HepG2 (cell line): ENCODE results near the gene INSR. TPM values are rescaled to one million over a fixed set of nuclear protein-coding genes. Genes with fewer than 3 reads are reported as not detected.
"Not testable (repeated sequence)": the region's sequence is repeated elsewhere in the genome, so short reads cannot be mapped to it uniquely, and the experiment has no call there.

Source experiments
- ATAC-seq: fragments of 200-7000 bp; cut with Tn5 transposase; 3 replicates; pipeline ENCODE4 v1.9.1; 2020; ENCODE audit warnings: mild to moderate bottlenecking, moderate library complexity
- BruUV-seq: library from RNA; stranded (reverse); fragments of 400-500 nt; replicated peaks from 2 replicates; lab custom pipeline; 2021; lab: Mats Ljungman, UMichigan
- CTCF ChIA-PET: fragments of 300-600 bp; formaldehyde crosslinking; extraction: SDS; loops from one replicate; lab custom pipeline; 2021; ENCODE audit warnings: low total read pairs, inconsistent platforms, low intra/inter-chr PET ratio; lab: Yijun Ruan, JAX
- POLR2A ChIA-PET: fragments of 350-600 bp; sonication (Branson Sonifier 250); formaldehyde crosslinking; loops from one replicate; lab custom pipeline; 2020; ENCODE audit warnings: antibody characterized with exemption, inconsistent platforms; lab: Yijun Ruan, JAX
- DNase-seq: peaks from one replicate; pipeline ENCODE4 v3.0.0-alpha.2; 2015; ENCODE audit warnings: low spot score
- FAIRE-seq: peaks from 3 replicates; lab custom pipeline; 2011; peaks lifted over from hg19 to GRCh38; lab: Jason Lieb, UNC
- H2AFZ ChIP-seq: one replicate; pipeline ENCODE4 v1.6.1; 2011; ENCODE audit warnings: low read length, inconsistent platforms
- H3K27ac ChIP-seq: fragments of 300-600 bp; 3 replicates; pipeline ENCODE4 v1.8.0; 2011; ENCODE audit warnings: mixed run types, mild to moderate bottlenecking, mixed read lengths, low read length, inconsistent platforms; ENCODE audit not compliant: insufficient read depth; ENCODE audit errors: extremely low read length
- H3K27me3 ChIP-seq, 2 experiments: fragments of 200-600 bp in 1 of 2; 2 replicates in 1 of 2; 3 replicates in 1 of 2; pipeline versions ENCODE4 v1.6.0 to v1.8.0; 2011; ENCODE audit warnings: low read length in 2 of 2, mild to moderate bottlenecking in 2 of 2, moderate library complexity in 2 of 2, inconsistent platforms in 1 of 2; ENCODE audit not compliant: insufficient read depth in 2 of 2, control insufficient read depth in 1 of 2
- H3K36me3 ChIP-seq, 2 experiments: fragments of 200-600 bp in 1 of 2; replicated peaks in 1 of 2; 2 replicates in 1 of 2; 3 replicates in 1 of 2; pipeline versions ENCODE4 v1.5.1 to v1.8.0; 2011; ENCODE audit warnings: low read length in 2 of 2, inconsistent platforms in 1 of 2; ENCODE audit not compliant: insufficient read depth in 2 of 2, control insufficient read depth in 1 of 2
- H3K4me1 ChIP-seq: 2 replicates; pipeline ENCODE4 v1.5.1; 2012; ENCODE audit warnings: low read length, inconsistent platforms; ENCODE audit not compliant: insufficient read depth
- H3K4me2 ChIP-seq: 2 replicates; pipeline ENCODE4 v1.6.0; 2011; ENCODE audit warnings: low read depth, low read length, inconsistent platforms
- H3K4me3 ChIP-seq, 3 experiments: fragments of 200-600 bp in 1 of 3; sonication (generic), shearing (Covaris generic) in 1 of 3; replicated peaks in 1 of 3; 2 replicates each; pipeline ENCODE4 v1.5.1; 2011 to 2016; ENCODE audit warnings: low read length in 3 of 3, inconsistent platforms in 2 of 3, low read depth in 2 of 3, mild to moderate bottlenecking in 2 of 3, control low read depth in 1 of 3, mixed read lengths in 1 of 3; ENCODE audit not compliant: insufficient read depth in 1 of 3
- H3K79me2 ChIP-seq: one replicate; pipeline ENCODE4 v1.6.1; 2011; ENCODE audit warnings: low read length, inconsistent platforms; ENCODE audit not compliant: insufficient read depth
- H3K9ac ChIP-seq: 2 replicates; pipeline ENCODE4 v1.6.0; 2011; ENCODE audit warnings: mild to moderate bottlenecking, low read depth, low read length, inconsistent platforms; ENCODE audit not compliant: insufficient read depth
- H3K9me3 ChIP-seq: 2 replicates; pipeline ENCODE4 v1.5.1; 2012; ENCODE audit warnings: mild to moderate bottlenecking, low read length
- H4K20me1 ChIP-seq: 2 replicates; pipeline ENCODE4 v1.6.0; 2011; ENCODE audit warnings: inconsistent platforms, mild to moderate bottlenecking, low read length, moderate library complexity; ENCODE audit not compliant: insufficient read depth
- HIC2 ChIP-seq: sonication (generic); formaldehyde crosslinking; IDR thresholded peaks from 2 replicates; pipeline ENCODE4 v1.9.0; 2022; ENCODE audit warnings: low read depth, missing genetic modification reagents
- ZNF121 ChIP-seq: sonication (generic); formaldehyde crosslinking; IDR thresholded peaks from 2 replicates; pipeline ENCODE4 v1.5.0; 2020; ENCODE audit warnings: mild to moderate bottlenecking, missing genetic modification reagents
- ZNF18 ChIP-seq: sonication (generic); formaldehyde crosslinking; IDR thresholded peaks from 2 replicates; pipeline ENCODE4 v1.8.0; 2022; ENCODE audit warnings: mild to moderate bottlenecking, missing genetic modification reagents; ENCODE audit not compliant: insufficient replicate concordance
- WGBS: methylation state at CpG from one replicate; pipeline ENCODE4 v1.1.6; 2017; ENCODE audit warnings: low lambda C conversion rate; 5-methylcytosine and 5-hydroxymethylcytosine counted together
- in situ Hi-C: cut with HindIII; loops from 2 replicates; pipeline ENCODE4 v1.10.0; 2017; ENCODE audit warnings: low pct_unique_long_range_greater_than_20kb; ENCODE audit not compliant: extremely low pct_ligation_motif_present
- intact Hi-C: fragments of 100-400 bp; cut with micrococcal nuclease; formaldehyde crosslinking; loops from one replicate; pipeline ENCODE4 v1.10.0; 2022; ENCODE audit not compliant: unreplicated experiment
- polyA plus RNA-seq, 8 experiments: library from polyadenylated mRNA; depleted of rRNA in 3 of 8; stranded (reverse) in 7 of 8; unstranded in 1 of 8; fragments of >200 nt; fragmentation: Illumina TruSeq in 4 of 8; extraction: Trizol in 4 of 8; gene quantifications; 2 replicates each; pipeline versions ENCODE4 v1.2.1 to v1.2.3, GENCODE V29; 2011 to 2016; ENCODE audit warnings: low read depth in 4 of 8, missing spikeins in 1 of 8, mixed read lengths in 1 of 8; ENCODE audit not compliant: insufficient read depth in 1 of 8
- total RNA-seq, 5 experiments: library from RNA; depleted of rRNA; stranded (reverse); fragments of >200 nt; fragmentation: Illumina TruSeq; extraction: Trizol; gene quantifications; 2 replicates each; pipeline ENCODE4 v1.2.3, GENCODE V29; 2016; ENCODE audit warnings: low read depth in 1 of 5

The INSR gene
- total and polyA plus RNA-seq, 2 of the 13 experiments (the other 11 are each of a cell fraction or from before 2014, with no cell fraction given) = 24.2 to 29.8 TPM

- WGBS = 94% methylated on average over 15 of the region's 15 CpGs
- H3K36me3 ChIP-seq, H3K4me2 ChIP-seq, intact Hi-C loops, DNase-seq, H3K27ac ChIP-seq, H3K9ac ChIP-seq: not testable (repeated sequence)
- H4K20me1 ChIP-seq = peaks cover 19% of the 10 kb centered on the region; the same call in 1 of the 2 replicates
- POLR2A ChIA-PET = interaction anchor here (1.4 kb wide), 1 partner anchor 84 kb away, joined by 3 read pairs; the partner anchor contains the start of gene INSR
- H3K4me1 ChIP-seq = peaks cover 74% of the 10 kb centered on the region
- H3K79me2 ChIP-seq = peaks cover 46% of the 10 kb centered on the region
- TF ChIP-seq ZNF121 = peak; percentile 55
- TF ChIP-seq, all 625 proteins: peak for 1; not testable (repeated sequence) for 624
- CTCF ChIA-PET, FAIRE-seq, in situ Hi-C loops, ATAC-seq, H2AFZ ChIP-seq, BruUV-seq, H3K9me3 ChIP-seq, H3K27me3 ChIP-seq, H3K4me3 ChIP-seq: not testable (repeated sequence)
These were observed 84.5 kb downstream of the INSR start for GRCh38 chr19:7209597-7210325.

GRCh38 chr19:7209036-7209435, 85.2 kb downstream of the INSR start:
- H3K36me3 ChIP-seq, FAIRE-seq, H3K9me3 ChIP-seq, H3K4me2 ChIP-seq, H3K27ac ChIP-seq, BruUV-seq, H3K4me3 ChIP-seq, H3K27me3 ChIP-seq, in situ Hi-C loops, CTCF ChIA-PET, H2AFZ ChIP-seq, DNase-seq, ATAC-seq, intact Hi-C loops, H3K9ac ChIP-seq: not testable (repeated sequence)
- Histone ChIP-seq H3K4me1 (peaks cover 73% of the 10 kb centered on the region), H4K20me1 (peaks cover 19% of the 10 kb centered on the region; the same call in 1 of the 2 replicates), H3K79me2 (peaks cover 43% of the 10 kb centered on the region)
- WGBS = 89% methylated on average over 3 of the region's 3 CpGs
- POLR2A ChIA-PET = interaction anchor here (1.2 to 1.4 kb wide), 2 partner anchors 15 to 85 kb away, joined by 3 to 4 read pairs; partner anchors contain the start of gene INSR
- TF ChIP-seq HIC2 (peak; percentile 73; the same call in 1 of the 2 replicates), ZNF18 (peak; percentile 32)
